PC-9 (cell line): ENCODE measurements around the gene RHBDD3. TPM values are rescaled to one million over a fixed set of nuclear protein-coding genes. Genes with fewer than 3 reads are reported as not detected.

Experiments used
- BruUV-seq: library from RNA; stranded (reverse); fragments of 400-500 nt; replicated peaks from 2 replicates; lab custom pipeline; 2021; lab: Mats Ljungman, UMichigan
- CTCF ChIA-PET: fragments of 300-600 bp; sonication (Branson Sonifier 250); formaldehyde crosslinking; loops from one replicate; lab custom pipeline; 2022; ENCODE audit warnings: antibody characterized with exemption; lab: Charles Lee
- POLR2A ChIA-PET: fragments of 300-600 bp; sonication (Branson Sonifier 250); formaldehyde crosslinking; loops from one replicate; lab custom pipeline; 2022; ENCODE audit warnings: antibody characterized with exemption; ENCODE audit not compliant: unreplicated experiment; lab: Charles Lee
- DNase-seq, 2 experiments: peaks; one replicate each; pipeline versions ENCODE4 v3.0.0 to v3.0.0-alpha.2; 2015 to 2022; ENCODE audit warnings: mixed read lengths in 1 of 2
- H2AFZ ChIP-seq: fragments of 200-600 bp; sonication (generic); 2 replicates; pipeline ENCODE4 v1.8.1; 2017; ENCODE audit warnings: antibody characterized with exemption
- H3F3A ChIP-seq: fragments of 200-600 bp; sonication (generic); 2 replicates; pipeline ENCODE4 v1.8.1; 2017; ENCODE audit warnings: antibody characterized with exemption, mild to moderate bottlenecking, low read depth; ENCODE audit not compliant: insufficient read depth
- H3K27ac ChIP-seq: fragments of 200-600 bp; sonication (generic); 2 replicates; pipeline ENCODE4 v1.6.1; 2016; ENCODE audit warnings: mixed run types
- H3K27me3 ChIP-seq: fragments of 200-600 bp; sonication (generic); 2 replicates; pipeline ENCODE4 v1.6.1; 2016; ENCODE audit warnings: low read depth, mixed run types; ENCODE audit not compliant: insufficient read depth
- H3K36me3 ChIP-seq: fragments of 200-600 bp; sonication (generic); 2 replicates; pipeline ENCODE4 v1.6.1; 2016; ENCODE audit warnings: low read depth, mixed run types
- H3K4me1 ChIP-seq: fragments of 200-600 bp; sonication (generic); replicated peaks from 2 replicates; pipeline ENCODE4 v1.6.1; 2016; ENCODE audit warnings: mixed run types; ENCODE audit not compliant: insufficient read depth
- H3K4me2 ChIP-seq: fragments of 200-600 bp; sonication (generic); 2 replicates; pipeline ENCODE4 v1.6.1; 2017; ENCODE audit warnings: mixed run types
- H3K4me3 ChIP-seq: fragments of 200-600 bp; sonication (generic); 2 replicates; pipeline ENCODE4 v1.6.1; 2016; ENCODE audit warnings: mixed run types
- H3K79me2 ChIP-seq: fragments of 200-600 bp; sonication (generic); 2 replicates; pipeline ENCODE4 v1.6.1; 2017; ENCODE audit warnings: low read depth, mixed run types
- H3K9me2 ChIP-seq: fragments of 200-600 bp; sonication (generic); 2 replicates; pipeline ENCODE4 v1.8.1; 2017; ENCODE audit warnings: mild to moderate bottlenecking; ENCODE audit not compliant: insufficient read depth
- H3K9me3 ChIP-seq: fragments of 200-600 bp; sonication (generic); 2 replicates; pipeline ENCODE4 v1.8.1; 2016; ENCODE audit warnings: low read depth; ENCODE audit not compliant: insufficient read depth
- H4K20me1 ChIP-seq: fragments of 200-600 bp; sonication (generic); 2 replicates; pipeline ENCODE4 v1.8.1; 2017; ENCODE audit not compliant: insufficient read depth
- CTCF ChIP-seq: fragments of 200-600 bp; sonication (generic); conservative IDR thresholded peaks from 2 replicates; pipeline ENCODE4 v1.6.1; 2017; ENCODE audit warnings: mixed run types, antibody characterized with exemption, mild to moderate bottlenecking, moderate library complexity
- EZH2 ChIP-seq: fragments of 200-600 bp; sonication (generic); IDR thresholded peaks from 2 replicates; pipeline ENCODE4 v1.8.0; 2017; ENCODE audit warnings: antibody characterized with exemption, low read depth
- intact Hi-C: fragments of 100-400 bp; cut with micrococcal nuclease; formaldehyde crosslinking; loops from one replicate; pipeline ENCODE4 v1.10.0; 2022; ENCODE audit not compliant: unreplicated experiment
- total RNA-seq: library from RNA; stranded (reverse); gene quantifications from 2 replicates; pipeline ENCODE4 v1.2.3, GENCODE V29; 2021

Gene RHBDD3
- total RNA-seq, 1 experiment from 2014 or later, result 17.6 TPM

- Histone ChIP-seq H3F3A (no peaks in the 10 kb centered on the region), H3K9me2 (no peaks in the 10 kb centered on the region), H3K27ac (no peak overlapping the region), H3K79me2 (no peaks in the 10 kb centered on the region), H2AFZ (no peak overlapping the region), H3K36me3 (no peaks in the 10 kb centered on the region), H3K27me3 (0 out of 2 replicates have a peak, but pooled peaks cover 7% of the 10 kb centered on the region), H3K4me1 (no peaks in the 10 kb centered on the region), H3K9me3 (no peaks in the 10 kb centered on the region), H3K4me2 (no peak overlapping the region), H4K20me1 (no peaks in the 10 kb centered on the region), H3K4me3 (no peak overlapping the region)
- CTCF ChIA-PET, result no interaction called here
- POLR2A ChIA-PET, result no interaction called here
- DNase-seq, result no peak
- TF ChIP-seq CTCF (no peak), EZH2 (no peak)
- BruUV-seq, result no TSS peak
- intact Hi-C loops, result no loop called here
These were observed 41.3 kb downstream of the RHBDD3 start for GRCh38 chr22:29226351-29226981.

- H3K4me2 ChIP-seq, result no peak overlapping the region
- no peak overlapping the region for H3K4me3 ChIP-seq
- no peaks in the 10 kb centered on the region for H4K20me1 ChIP-seq
- ChIA-PET POLR2A (no interaction called here), CTCF (no interaction called here)
- H3F3A ChIP-seq, result no peaks in the 10 kb centered on the region
- H3K4me1 ChIP-seq, result no peaks in the 10 kb centered on the region
- BruUV-seq, result no TSS peak
- no peak overlapping the region for H3K27ac ChIP-seq
- H3K9me3 ChIP-seq, result no peaks in the 10 kb centered on the region
- TF ChIP-seq EZH2 (no peak), CTCF (no peak)
- no peaks in the 10 kb centered on the region for H3K9me2 ChIP-seq
- intact Hi-C loops, result no loop called here
- no peak for DNase-seq
- H3K27me3 ChIP-seq, result 0 out of 2 replicates have a peak, but pooled peaks cover 7% of the 10 kb centered on the region
- no peaks in the 10 kb centered on the region for H3K79me2 ChIP-seq
- no peaks in the 10 kb centered on the region for H3K36me3 ChIP-seq
- no peak overlapping the region for H2AFZ ChIP-seq
These were observed 42.2 kb downstream of the RHBDD3 start for GRCh38 chr22:29225422-29226090.

- Histone ChIP-seq H3K9me2 (no peaks in the 10 kb centered on the region), H3K9me3 (no peaks in the 10 kb centered on the region), H3K79me2 (no peaks in the 10 kb centered on the region), H3F3A (no peaks in the 10 kb centered on the region), H3K36me3 (no peaks in the 10 kb centered on the region), H3K27me3 (0 out of 2 replicates have a peak, but pooled peaks cover 7% of the 10 kb centered on the region), H4K20me1 (no peaks in the 10 kb centered on the region), H3K4me1 (no peaks in the 10 kb centered on the region), H3K27ac (no peak overlapping the region), H2AFZ (no peak overlapping the region), H3K4me3 (no peak overlapping the region), H3K4me2 (no peak overlapping the region)
- DNase-seq, result no peak
- CTCF ChIA-PET, result no interaction called here
- POLR2A ChIA-PET, result no interaction called here
- no peak for TF ChIP-seq EZH2
- no peak for TF ChIP-seq CTCF
- BruUV-seq, result no TSS peak
- intact Hi-C loops, result no loop called here
These were observed 42.8 kb downstream of the RHBDD3 start for GRCh38 chr22:29224859-29225410.
